Esophagus muscularis mucosa (tissue), 4 donors: ENCODE data around the gene CDH7. TPM values are rescaled to one million over a fixed set of nuclear protein-coding genes. Genes with fewer than 3 reads are reported as not detected.

Experiments used
- DNase-seq: peaks from one replicate; pipeline ENCODE4 v3.0.0-alpha.2; 2017; ENCODE audit errors: extremely low spot score
- H3K27ac ChIP-seq, 4 donors: fragments of 200-600 bp; sonication (generic); replicated peaks in 1 of 4; 1 replicate in 3 of 4; 2 replicates in 1 of 4; pipeline ENCODE4 v1.5.1; 2016 to 2019; ENCODE audit warnings: mild to moderate bottlenecking in 1 of 4
- H3K27me3 ChIP-seq, 4 donors: fragments of 200-600 bp; sonication (generic); one replicate each; pipeline versions ENCODE4 v1.5.1 to v1.6.0; 2016 to 2019
- H3K36me3 ChIP-seq, 4 donors: fragments of 200-600 bp; sonication (generic); one replicate each; pipeline ENCODE4 v1.5.1; 2016 to 2019
- H3K4me1 ChIP-seq, 4 donors: fragments of 200-600 bp; sonication (generic); one replicate each; pipeline ENCODE4 v1.5.1; 2016 to 2019
- H3K4me3 ChIP-seq, 4 donors: fragments of 200-600 bp; sonication (generic); 1 replicate in 2 of 4; 2 replicates in 2 of 4; pipeline ENCODE4 v1.5.1; 2016 to 2019; ENCODE audit warnings: mild to moderate bottlenecking in 4 of 4, moderate library complexity in 1 of 4
- H3K9me3 ChIP-seq, 4 donors: fragments of 200-600 bp; sonication (generic); 1 replicate in 3 of 4; 2 replicates in 1 of 4; pipeline ENCODE4 v1.5.1; 2016 to 2019
- CTCF ChIP-seq, 3 experiments: fragments of 200-600 bp in 2 of 3; fragments of 450-650 bp in 1 of 3; sonication (generic) in 2 of 3; IDR thresholded peaks; one replicate each; pipeline ENCODE4 v1.5.1; 2017 to 2019; ENCODE audit warnings: antibody characterized with exemption in 3 of 3, mild to moderate bottlenecking in 2 of 3, moderate library complexity in 1 of 3
- EP300 ChIP-seq: sonication (generic); formaldehyde crosslinking; IDR thresholded peaks from one replicate; pipeline ENCODE4 v1.6.1; 2017; ENCODE audit warnings: antibody characterized with exemption
- POLR2A ChIP-seq: fragments of 450-650 bp; IDR thresholded peaks from one replicate; pipeline ENCODE4 v1.6.1; 2017; ENCODE audit warnings: antibody characterized with exemption, moderate library complexity, mild to moderate bottlenecking, low read depth
- POLR2AphosphoS5 ChIP-seq, 2 donors: sonication (generic); formaldehyde crosslinking; IDR thresholded peaks; one replicate each; pipeline ENCODE4 v1.6.1; 2017; ENCODE audit warnings: antibody characterized with exemption in 2 of 2
- WGBS: methylation state at CpG from one replicate; pipeline ENCODE4 v1.1.5; 2018; 5-methylcytosine and 5-hydroxymethylcytosine counted together
- intact Hi-C: fragments of 100-400 bp; cut with DNase I; formaldehyde crosslinking; loops from one replicate; pipeline ENCODE4 v1.15.1; 2023
- total RNA-seq, 4 donors: library from RNA; depleted of rRNA; stranded (reverse); fragments of >200 nt; gene quantifications; one replicate each; pipeline versions ENCODE4 v1.1.0 to v1.2.1, GENCODE V29; 2016

The CDH7 gene
- total RNA-seq, 4 donors from 2014 or later, result 0.06 to 0.33 TPM; not detected in 2

GRCh38 chr18:65721619-65722018 is 29.2 kb upstream of the CDH7 start:
- TF ChIP-seq POLR2A (no peak), POLR2AphosphoS5 (IDR thresholded peaks at IDR 0.05) (no peak), CTCF (IDR thresholded peaks at IDR 0.05) (no peak), EP300 (no peak)
- Histone ChIP-seq H3K4me1 (no peaks in the 10 kb centered on the region), H3K27me3 (no peaks in the 10 kb centered on the region), H3K36me3 (no peaks in the 10 kb centered on the region), H3K27ac (no peak overlapping the region), H3K4me3 (no peak overlapping the region), H3K9me3 (no peaks in the 10 kb centered on the region)
- DNase-seq, result no peak
- WGBS, result 28% methylated on average over 3 of the region's 3 CpGs
- intact Hi-C loops, result no loop called here

- Histone ChIP-seq H3K36me3 (no peaks in the 10 kb centered on the region), H3K9me3 (no peaks in the 10 kb centered on the region), H3K27me3 (no peaks in the 10 kb centered on the region), H3K27ac (no peak overlapping the region), H3K4me1 (no peaks in the 10 kb centered on the region), H3K4me3 (no peak overlapping the region)
- TF ChIP-seq POLR2AphosphoS5 (IDR thresholded peaks at IDR 0.05) (no peak), POLR2A (no peak), CTCF (IDR thresholded peaks at IDR 0.05) (no peak), EP300 (no peak)
- intact Hi-C loops, result no loop called here
- DNase-seq, result no peak
- 35% methylated on average over 9 of the region's 9 CpGs for WGBS
Observed at GRCh38 chr18:65725251-65726050, 25.4 kb upstream of the CDH7 start.

- no peak for DNase-seq
- WGBS, result 78% methylated on average over 3 of the region's 3 CpGs
- intact Hi-C loops, result no loop called here
- Histone ChIP-seq H3K4me3 (no peak overlapping the region), H3K27me3 (no peaks in the 10 kb centered on the region), H3K9me3 (no peaks in the 10 kb centered on the region), H3K4me1 (no peaks in the 10 kb centered on the region), H3K27ac (no peak overlapping the region), H3K36me3 (no peaks in the 10 kb centered on the region)
- TF ChIP-seq POLR2A (no peak), POLR2AphosphoS5 (IDR thresholded peaks at IDR 0.05) (no peak), EP300 (no peak), CTCF (IDR thresholded peaks at IDR 0.05) (no peak)
Observed at GRCh38 chr18:65735155-65735554, 15.7 kb upstream of the CDH7 start.

GRCh38 chr18:65737471-65737955 is 13.3 kb upstream of the CDH7 start:
- Histone ChIP-seq H3K27ac (no peak overlapping the region), H3K27me3 (no peaks in the 10 kb centered on the region), H3K4me1 (no peaks in the 10 kb centered on the region), H3K4me3 (no peak overlapping the region), H3K9me3 (no peaks in the 10 kb centered on the region), H3K36me3 (no peaks in the 10 kb centered on the region)
- WGBS, result 46% methylated on average over 2 of the region's 2 CpGs
- no peak for DNase-seq
- no peak for TF ChIP-seq POLR2AphosphoS5 (IDR thresholded peaks at IDR 0.05)
- no peak for TF ChIP-seq POLR2A
- intact Hi-C loops, result no loop called here

- Histone ChIP-seq H3K27me3 (peaks cover 0 to 19% (median 5%) of the 10 kb centered on the region in 4 donors), H3K4me3 (no peak overlapping the region), H3K9me3 (no peaks in the 10 kb centered on the region), H3K27ac (no peak overlapping the region), H3K4me1 (peaks cover 0 to 18% (median 12%) of the 10 kb centered on the region in 4 donors), H3K36me3 (no peaks in the 10 kb centered on the region)
- intact Hi-C loops, result no loop called here
- DNase-seq, result no peak
- WGBS, result 60% methylated on average over 3 of the region's 3 CpGs
- TF ChIP-seq POLR2A (no peak), POLR2AphosphoS5 (IDR thresholded peaks at IDR 0.05) (no peak), CTCF (IDR thresholded peaks at IDR 0.05) (no peak), EP300 (no peak)
Observed at GRCh38 chr18:65746936-65747335, 3.9 kb upstream of the CDH7 start.
